22Rv1 (cell line): Measurements from ENCODE around the gene CREM.

Experiments
- ZFX ChIP-seq: fragments of 450-650 bp; IDR thresholded peaks from 2 replicates; pipeline ENCODE4 v1.6.1; 2017; ENCODE audit warnings: antibody characterized with exemption, borderline replicate concordance
- TF ChIP-seq, protein P1 (sequence below): fragments of 450-650 bp; IDR thresholded peaks from 2 replicates; pipeline ENCODE4 v1.5.1; 2017; ENCODE audit warnings: mild to moderate bottlenecking

DNA sequence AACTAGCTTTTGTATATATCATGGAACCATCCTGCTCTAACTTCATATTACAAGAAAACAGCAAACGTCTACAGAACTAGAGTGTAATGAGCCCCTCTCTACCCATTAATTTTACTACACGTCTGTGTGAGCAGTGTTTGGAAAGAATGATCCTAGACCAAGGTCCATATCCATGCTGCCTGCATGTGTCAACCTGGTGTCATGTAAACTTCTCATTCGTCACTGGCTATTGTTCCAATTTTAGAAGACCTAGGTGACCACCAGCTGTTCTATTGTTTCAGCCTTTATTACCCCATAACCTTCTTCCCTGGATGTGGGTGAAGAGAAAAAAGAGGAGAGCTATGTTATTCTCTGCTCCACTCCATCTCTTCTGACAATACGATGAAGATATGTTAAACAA is 77.1 kb downstream of the CREM start:
- TF ChIP-seq, protein P1, sequence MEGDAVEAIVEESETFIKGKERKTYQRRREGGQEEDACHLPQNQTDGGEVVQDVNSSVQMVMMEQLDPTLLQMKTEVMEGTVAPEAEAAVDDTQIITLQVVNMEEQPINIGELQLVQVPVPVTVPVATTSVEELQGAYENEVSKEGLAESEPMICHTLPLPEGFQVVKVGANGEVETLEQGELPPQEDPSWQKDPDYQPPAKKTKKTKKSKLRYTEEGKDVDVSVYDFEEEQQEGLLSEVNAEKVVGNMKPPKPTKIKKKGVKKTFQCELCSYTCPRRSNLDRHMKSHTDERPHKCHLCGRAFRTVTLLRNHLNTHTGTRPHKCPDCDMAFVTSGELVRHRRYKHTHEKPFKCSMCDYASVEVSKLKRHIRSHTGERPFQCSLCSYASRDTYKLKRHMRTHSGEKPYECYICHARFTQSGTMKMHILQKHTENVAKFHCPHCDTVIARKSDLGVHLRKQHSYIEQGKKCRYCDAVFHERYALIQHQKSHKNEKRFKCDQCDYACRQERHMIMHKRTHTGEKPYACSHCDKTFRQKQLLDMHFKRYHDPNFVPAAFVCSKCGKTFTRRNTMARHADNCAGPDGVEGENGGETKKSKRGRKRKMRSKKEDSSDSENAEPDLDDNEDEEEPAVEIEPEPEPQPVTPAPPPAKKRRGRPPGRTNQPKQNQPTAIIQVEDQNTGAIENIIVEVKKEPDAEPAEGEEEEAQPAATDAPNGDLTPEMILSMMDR = no peak
- TF ChIP-seq ZFX = no peak
